GM12891 (cell line): ENCODE measurements around the gene PTGDR2.

Experiments used
- PAX5 ChIP-seq: IDR thresholded peaks from 2 replicates; pipeline ENCODE4 v1.6.1; 2011; ENCODE audit warnings: low read length, moderate library complexity, mild to moderate bottlenecking; ENCODE audit not compliant: insufficient read depth, severe bottlenecking
- POLR2A ChIP-seq: IDR thresholded peaks from 2 replicates; pipeline ENCODE4 v1.6.1; 2011; ENCODE audit warnings: low read depth, low read length, control low read depth
- POLR2AphosphoS5 ChIP-seq: IDR thresholded peaks from 2 replicates; pipeline ENCODE4 v1.6.1; 2011; ENCODE audit warnings: low read depth, low read length, control low read depth
- TAF1 ChIP-seq: IDR thresholded peaks from 2 replicates; pipeline ENCODE4 v1.6.1; 2011; ENCODE audit warnings: low read depth, low read length, control low read depth

DNA sequence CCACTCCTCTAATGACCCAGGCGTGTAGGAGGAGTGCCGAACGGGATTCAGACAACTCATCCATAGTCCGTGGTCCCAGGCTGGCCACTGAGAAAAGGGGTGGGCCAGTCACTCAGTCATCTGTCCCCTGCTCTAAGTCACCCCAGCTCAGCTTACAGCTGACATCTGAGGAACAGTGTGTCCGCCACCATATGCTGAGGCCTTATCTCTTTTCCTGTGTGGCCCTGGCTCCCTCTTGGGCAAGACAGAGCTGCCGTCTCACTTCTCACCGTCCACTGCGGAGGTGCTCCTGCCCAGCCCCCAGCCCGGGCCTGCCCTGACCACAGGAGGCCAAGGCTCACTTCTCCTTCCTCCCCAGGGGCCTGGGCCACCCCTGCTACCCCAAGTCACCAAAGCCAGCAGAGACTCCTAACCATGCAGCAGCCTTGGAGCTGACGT is 7.0 kb downstream of the PTGDR2 start:
- TF ChIP-seq POLR2AphosphoS5: no peak
- TF ChIP-seq TAF1: no peak
- no peak for TF ChIP-seq POLR2A
- TF ChIP-seq PAX5: no peak
